ENCODE data around the gene TMEM181.

TMEM181 gene

DNA sequence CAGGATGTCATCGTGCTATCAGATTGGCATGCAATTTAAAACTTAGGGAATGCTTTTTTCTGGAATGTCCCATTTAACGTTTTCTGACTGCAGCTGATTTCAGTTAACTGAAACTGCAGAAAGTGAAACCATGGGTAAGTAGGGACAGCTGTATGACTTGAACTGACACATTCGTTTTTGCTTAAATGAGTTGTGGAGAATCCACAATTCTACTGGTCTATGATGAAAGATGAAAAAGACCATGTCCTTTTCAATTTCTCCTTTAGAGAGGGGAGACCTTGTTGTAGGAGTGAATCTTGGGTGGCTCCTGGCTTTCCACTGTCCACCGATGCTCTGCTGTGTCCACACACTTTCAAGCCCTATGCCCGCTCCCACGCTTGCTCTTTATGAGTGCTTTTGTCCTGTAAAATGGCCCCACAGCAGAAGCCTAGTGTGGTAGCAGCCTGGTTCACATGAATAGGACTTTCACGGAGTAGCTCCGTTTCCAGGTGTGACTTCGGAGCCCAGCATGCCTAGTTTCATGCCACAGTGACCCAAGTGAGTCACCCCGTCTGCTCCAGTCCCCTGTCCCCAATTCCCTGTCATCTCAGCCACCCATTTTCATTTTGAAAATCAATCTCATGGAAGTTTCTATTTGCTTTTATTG, 62.8 kb downstream of the TMEM181 start:
- Histone ChIP-seq H3K79me2 (ENCODE audit: insufficient read depth, low read length) (no peaks in the 10 kb centered on the region), H3K36me3 (ENCODE audit: low read length) (no peaks in the 10 kb centered on the region), H3K27ac (ENCODE audit: low read depth, low read length) (no peak overlapping the region), H3K9me3 (ENCODE audit: insufficient read depth, low read length) (no peaks in the 10 kb centered on the region), H3K27me3 (ENCODE audit: low read length) (no peaks in the 10 kb centered on the region), H2AFZ (ENCODE audit: low read depth, low read length, severe bottlenecking) (no peak overlapping the region), H3K4me2 (ENCODE audit: low read depth, low read length, poor library complexity, severe bottlenecking) (no peak overlapping the region), H3F3A (ENCODE audit: insufficient read depth) (no peaks in the 10 kb centered on the region), H3K9ac (ENCODE audit: low read length) (no peak overlapping the region), H3K9me2 (replicated peaks; ENCODE audit: insufficient read depth, low read length) (no peaks in the 10 kb centered on the region), H4K20me1 (ENCODE audit: low read depth, low read length) (no peaks in the 10 kb centered on the region), H3K4me3 (ENCODE audit: insufficient read depth, low read length, poor library complexity, severe bottlenecking) (no peak overlapping the region)
- TF ChIP-seq EZH2phosphoT487 (conservative IDR thresholded peaks at IDR 0.05; ENCODE audit: low read length), result no peak
- TF ChIP-seq, protein P1, sequence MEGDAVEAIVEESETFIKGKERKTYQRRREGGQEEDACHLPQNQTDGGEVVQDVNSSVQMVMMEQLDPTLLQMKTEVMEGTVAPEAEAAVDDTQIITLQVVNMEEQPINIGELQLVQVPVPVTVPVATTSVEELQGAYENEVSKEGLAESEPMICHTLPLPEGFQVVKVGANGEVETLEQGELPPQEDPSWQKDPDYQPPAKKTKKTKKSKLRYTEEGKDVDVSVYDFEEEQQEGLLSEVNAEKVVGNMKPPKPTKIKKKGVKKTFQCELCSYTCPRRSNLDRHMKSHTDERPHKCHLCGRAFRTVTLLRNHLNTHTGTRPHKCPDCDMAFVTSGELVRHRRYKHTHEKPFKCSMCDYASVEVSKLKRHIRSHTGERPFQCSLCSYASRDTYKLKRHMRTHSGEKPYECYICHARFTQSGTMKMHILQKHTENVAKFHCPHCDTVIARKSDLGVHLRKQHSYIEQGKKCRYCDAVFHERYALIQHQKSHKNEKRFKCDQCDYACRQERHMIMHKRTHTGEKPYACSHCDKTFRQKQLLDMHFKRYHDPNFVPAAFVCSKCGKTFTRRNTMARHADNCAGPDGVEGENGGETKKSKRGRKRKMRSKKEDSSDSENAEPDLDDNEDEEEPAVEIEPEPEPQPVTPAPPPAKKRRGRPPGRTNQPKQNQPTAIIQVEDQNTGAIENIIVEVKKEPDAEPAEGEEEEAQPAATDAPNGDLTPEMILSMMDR (IDR thresholded peaks at IDR 0.05; ENCODE audit: insufficient read depth, low read length, poor library complexity, severe bottlenecking), result no peak

DNA sequence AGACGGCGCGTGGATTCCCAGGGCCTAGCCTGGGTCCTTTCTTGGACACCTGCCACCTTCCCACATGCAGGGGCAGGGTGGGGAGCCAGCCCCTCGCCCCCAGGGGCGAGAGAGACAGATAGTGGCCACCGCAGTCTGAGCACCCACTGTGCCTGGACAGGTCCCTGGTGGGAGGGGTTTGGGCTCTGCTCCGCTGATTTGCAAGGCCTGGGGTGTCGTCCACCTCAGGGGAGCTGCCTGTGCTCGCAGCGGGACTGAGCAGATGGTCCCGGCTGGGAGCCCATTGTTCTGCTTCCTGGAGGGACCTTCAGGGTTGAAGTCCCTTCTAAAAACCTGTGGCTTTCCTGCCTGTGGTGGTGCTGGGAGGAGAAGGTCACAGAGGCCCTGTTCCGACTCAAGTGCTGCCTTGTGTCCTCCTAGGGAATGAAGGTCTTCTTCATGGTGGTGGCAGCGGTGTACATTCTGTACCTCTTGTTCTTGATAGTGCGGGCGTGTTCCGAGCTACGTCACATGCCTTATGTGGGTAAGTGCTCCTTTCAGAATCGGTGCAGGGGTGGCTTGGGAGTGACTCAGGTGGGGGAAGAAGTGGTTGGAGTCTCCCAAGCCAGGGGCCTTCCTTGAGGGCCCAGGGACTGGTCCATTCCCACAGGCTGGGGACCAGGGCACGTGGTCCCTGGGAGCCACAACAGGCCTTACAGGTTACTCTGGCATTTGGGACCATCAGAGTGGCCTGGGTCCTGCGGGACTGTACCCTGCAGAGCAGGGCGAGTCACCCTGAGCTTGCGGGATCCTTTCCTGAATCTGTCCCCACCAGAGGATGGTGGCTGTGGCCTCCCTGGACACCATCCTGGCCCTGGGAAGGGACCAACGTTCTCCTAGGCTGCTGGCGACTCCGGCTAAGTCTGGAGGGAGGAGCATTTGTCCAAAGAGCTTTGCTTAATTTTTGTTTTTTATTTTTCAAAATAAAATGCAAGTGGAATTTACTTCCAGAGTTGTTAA, 65.1 kb downstream of the TMEM181 start:
- H3K4me2 ChIP-seq (ENCODE audit: low read depth, low read length, poor library complexity, severe bottlenecking), result no peak overlapping the region

GRCh38 chr6:158625881-158626305, 66.0 kb downstream of the TMEM181 start:
- Histone ChIP-seq H4K20me1 (ENCODE audit: low read depth, low read length) (no peaks in the 10 kb centered on the region), H3K4me2 (ENCODE audit: low read depth, low read length, poor library complexity, severe bottlenecking) (no peak overlapping the region), H3K27me3 (ENCODE audit: low read length) (no peaks in the 10 kb centered on the region), H3K36me3 (ENCODE audit: low read length) (no peaks in the 10 kb centered on the region), H3K9me2 (replicated peaks; ENCODE audit: insufficient read depth, low read length) (no peaks in the 10 kb centered on the region), H3K9ac (ENCODE audit: low read length) (no peak overlapping the region), H2AFZ (ENCODE audit: low read depth, low read length, severe bottlenecking) (no peak overlapping the region), H3K4me3 (ENCODE audit: insufficient read depth, low read length, poor library complexity, severe bottlenecking) (no peak overlapping the region), H3F3A (ENCODE audit: insufficient read depth) (no peaks in the 10 kb centered on the region), H3K27ac (ENCODE audit: low read depth, low read length) (no peak overlapping the region), H3K79me2 (ENCODE audit: insufficient read depth, low read length) (no peaks in the 10 kb centered on the region), H3K9me3 (ENCODE audit: insufficient read depth, low read length) (no peaks in the 10 kb centered on the region)
- TF ChIP-seq EZH2phosphoT487 (conservative IDR thresholded peaks at IDR 0.05; ENCODE audit: low read length), result no peak
- TF ChIP-seq, protein P1 (IDR thresholded peaks at IDR 0.05; ENCODE audit: insufficient read depth, low read length, poor library complexity, severe bottlenecking), result no peak

More for the DNA sequence above, 65.1 kb downstream of the TMEM181 start:
- Histone ChIP-seq H3F3A (ENCODE audit: insufficient read depth) (no peaks in the 10 kb centered on the region), H4K20me1 (ENCODE audit: low read depth, low read length) (no peaks in the 10 kb centered on the region), H3K9ac (ENCODE audit: low read length) (no peak overlapping the region), H2AFZ (ENCODE audit: low read depth, low read length, severe bottlenecking) (no peak overlapping the region), H3K36me3 (ENCODE audit: low read length) (no peaks in the 10 kb centered on the region), H3K9me3 (ENCODE audit: insufficient read depth, low read length) (no peaks in the 10 kb centered on the region), H3K27me3 (ENCODE audit: low read length) (no peaks in the 10 kb centered on the region), H3K27ac (ENCODE audit: low read depth, low read length) (no peak overlapping the region), H3K79me2 (ENCODE audit: insufficient read depth, low read length) (no peaks in the 10 kb centered on the region), H3K4me3 (ENCODE audit: insufficient read depth, low read length, poor library complexity, severe bottlenecking) (no peak overlapping the region), H3K9me2 (replicated peaks; ENCODE audit: insufficient read depth, low read length) (no peaks in the 10 kb centered on the region)
- TF ChIP-seq, protein P1 (IDR thresholded peaks at IDR 0.05; ENCODE audit: insufficient read depth, low read length, poor library complexity, severe bottlenecking), result no peak
- no peak for TF ChIP-seq EZH2phosphoT487 (conservative IDR thresholded peaks at IDR 0.05; ENCODE audit: low read length)

Data from SU-DHL-6 (cell line).